ENCODE measurements around the gene EPC2. TPM values are rescaled to one million over a fixed set of nuclear protein-coding genes. Genes with fewer than 3 reads are reported as not detected.

EPC2 gene
- total and polyA plus RNA-seq, 10 of the 15 experiments (the other 5 are each of a cell fraction or from before 2014, with no cell fraction given): 2.0 to 16.5 (median 10.8) TPM

DNA sequence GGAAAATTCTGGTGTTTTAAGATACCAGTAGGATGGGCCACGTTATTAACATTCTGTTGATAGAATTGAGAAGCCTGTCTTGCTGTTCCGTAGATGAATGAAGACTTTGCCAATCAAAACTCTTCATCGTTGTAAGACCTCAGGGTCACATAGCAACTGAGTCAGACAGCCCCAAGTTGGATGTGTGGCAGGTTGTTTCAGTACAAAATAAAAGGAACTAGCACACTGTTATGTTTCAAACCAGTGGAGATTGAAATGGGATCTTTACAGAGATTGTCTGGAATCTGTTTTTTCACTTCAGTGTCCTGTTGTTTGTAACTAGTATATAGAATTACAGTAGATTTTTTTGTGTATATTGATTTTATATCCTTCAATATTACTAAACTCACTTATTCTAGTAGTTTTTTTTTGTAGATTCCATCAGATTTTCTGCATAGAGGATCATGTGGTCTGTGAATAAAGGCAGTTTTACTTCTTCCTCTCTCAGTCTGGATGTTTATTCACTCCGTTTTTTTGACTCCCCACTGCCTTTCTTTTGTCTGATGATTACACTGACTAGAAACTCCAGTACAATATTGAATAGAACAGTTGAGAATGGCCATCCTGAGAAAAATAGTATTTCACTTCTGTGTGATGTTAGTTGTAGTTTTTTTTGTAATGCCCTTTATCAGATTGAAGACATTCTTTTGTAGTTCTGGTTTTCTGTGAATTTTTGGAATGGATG is 22.7 kb downstream of the EPC2 start (continued):
- TF ChIP-seq MTA3 (IDR thresholded peaks at IDR 0.05; ENCODE audit: borderline replicate concordance, low read length) (no peak), WRNIP1 (IDR thresholded peaks at IDR 0.05; ENCODE audit: borderline replicate concordance, low read depth, low read length) (no peak), RBBP5 (conservative IDR thresholded peaks at IDR 0.05) (no peak), NFIC (IDR thresholded peaks at IDR 0.05; ENCODE audit: low read depth, low read length) (no peak), PAX8 (IDR thresholded peaks at IDR 0.05) (no peak), NR2C1 (IDR thresholded peaks at IDR 0.05) (no peak), SMAD1 (IDR thresholded peaks at IDR 0.05; ENCODE audit: low read depth, partially characterized antibody) (no peak), ESRRA (IDR thresholded peaks at IDR 0.05; ENCODE audit: low read length) (no peak), MTA2 (IDR thresholded peaks at IDR 0.05; ENCODE audit: low read depth) (no peak)
- TF ChIP-seq, protein P1, sequence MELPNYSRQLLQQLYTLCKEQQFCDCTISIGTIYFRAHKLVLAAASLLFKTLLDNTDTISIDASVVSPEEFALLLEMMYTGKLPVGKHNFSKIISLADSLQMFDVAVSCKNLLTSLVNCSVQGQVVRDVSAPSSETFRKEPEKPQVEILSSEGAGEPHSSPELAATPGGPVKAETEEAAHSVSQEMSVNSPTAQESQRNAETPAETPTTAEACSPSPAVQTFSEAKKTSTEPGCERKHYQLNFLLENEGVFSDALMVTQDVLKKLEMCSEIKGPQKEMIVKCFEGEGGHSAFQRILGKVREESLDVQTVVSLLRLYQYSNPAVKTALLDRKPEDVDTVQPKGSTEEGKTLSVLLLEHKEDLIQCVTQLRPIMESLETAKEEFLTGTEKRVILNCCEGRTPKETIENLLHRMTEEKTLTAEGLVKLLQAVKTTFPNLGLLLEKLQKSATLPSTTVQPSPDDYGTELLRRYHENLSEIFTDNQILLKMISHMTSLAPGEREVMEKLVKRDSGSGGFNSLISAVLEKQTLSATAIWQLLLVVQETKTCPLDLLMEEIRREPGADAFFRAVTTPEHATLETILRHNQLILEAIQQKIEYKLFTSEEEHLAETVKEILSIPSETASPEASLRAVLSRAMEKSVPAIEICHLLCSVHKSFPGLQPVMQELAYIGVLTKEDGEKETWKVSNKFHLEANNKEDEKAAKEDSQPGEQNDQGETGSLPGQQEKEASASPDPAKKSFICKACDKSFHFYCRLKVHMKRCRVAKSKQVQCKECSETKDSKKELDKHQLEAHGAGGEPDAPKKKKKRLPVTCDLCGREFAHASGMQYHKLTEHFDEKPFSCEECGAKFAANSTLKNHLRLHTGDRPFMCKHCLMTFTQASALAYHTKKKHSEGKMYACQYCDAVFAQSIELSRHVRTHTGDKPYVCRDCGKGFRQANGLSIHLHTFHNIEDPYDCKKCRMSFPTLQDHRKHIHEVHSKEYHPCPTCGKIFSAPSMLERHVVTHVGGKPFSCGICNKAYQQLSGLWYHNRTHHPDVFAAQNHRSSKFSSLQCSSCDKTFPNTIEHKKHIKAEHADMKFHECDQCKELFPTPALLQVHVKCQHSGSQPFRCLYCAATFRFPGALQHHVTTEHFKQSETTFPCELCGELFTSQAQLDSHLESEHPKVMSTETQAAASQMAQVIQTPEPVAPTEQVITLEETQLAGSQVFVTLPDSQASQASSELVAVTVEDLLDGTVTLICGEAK (IDR thresholded peaks at IDR 0.05; ENCODE audit: borderline replicate concordance): no peak
